WTC11 (cell line): ENCODE results near the gene PDZRN4.

ENCODE experiments used
- HMGXB4 ChIP-seq: sonication (generic); formaldehyde crosslinking; IDR thresholded peaks from 2 replicates; pipeline ENCODE4 v1.8.1; 2023; ENCODE audit warnings: mild to moderate bottlenecking, moderate library complexity, missing genetic modification reagents
- NFE2L1 ChIP-seq: sonication (generic); formaldehyde crosslinking; IDR thresholded peaks from 2 replicates; pipeline ENCODE4 v1.8.1; 2023; ENCODE audit warnings: missing genetic modification reagents
- USF2 ChIP-seq: sonication (generic); formaldehyde crosslinking; IDR thresholded peaks from 2 replicates; pipeline ENCODE4 v1.8.1; 2023; ENCODE audit warnings: mild to moderate bottlenecking, missing genetic modification reagents, moderate library complexity

- TF ChIP-seq HMGXB4 (CRISPR knock-in tag) = no peak
- no peak for TF ChIP-seq USF2 (CRISPR knock-in tag)
- TF ChIP-seq NFE2L1 (CRISPR knock-in tag) = no peak
Measured at GRCh38 chr12:41186026-41186425, 2.1 kb upstream of the PDZRN4 start.
